ENCODE measurements around the gene YES1. TPM values are rescaled to one million over a fixed set of nuclear protein-coding genes. Genes with fewer than 3 reads are reported as not detected.
"Not testable (repeated sequence)": the region's sequence is repeated elsewhere in the genome, so short reads cannot be mapped to it uniquely, and the experiment has no call there.

Gene YES1
- total and polyA plus RNA-seq, 2 of the 8 experiments (the other 6 are each of a cell fraction or from before 2014, with no cell fraction given): 14.8 to 94.3 TPM

DNA sequence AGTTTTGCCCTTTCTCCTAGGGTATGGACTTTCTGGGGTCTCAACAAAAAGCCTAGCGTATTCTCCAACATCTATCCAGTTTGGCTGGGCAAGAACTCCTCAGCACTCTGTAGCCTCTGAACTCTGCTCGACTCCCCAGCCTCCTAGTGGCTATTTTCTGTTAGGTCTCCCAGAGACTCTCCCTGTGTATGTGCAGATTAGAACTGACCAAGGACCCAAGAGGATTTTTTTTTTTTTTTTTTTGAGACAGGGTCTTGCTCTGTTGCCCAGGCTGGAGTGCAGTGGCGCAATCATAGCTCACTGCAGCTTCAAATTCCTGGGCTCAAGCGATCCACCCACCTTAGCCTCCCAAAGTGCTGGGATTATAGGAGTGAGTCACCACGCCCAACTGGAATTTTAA, 81.9 kb downstream of the YES1 start:
- H4K20me1 ChIP-seq (replicated peaks in 1 of 2; ENCODE audit: control insufficient read depth in 1 of 2, insufficient read depth in 2 of 2, low read length in 2 of 2); H3K4me3 ChIP-seq (ENCODE audit: extremely low read depth in 1 of 4, insufficient read depth in 2 of 4, low read depth in 3 of 4, low read length in 4 of 4); H2AK5ac ChIP-seq (ENCODE audit: low read depth, low read length); H3K23ac ChIP-seq (ENCODE audit: insufficient read length); H2BK120ac ChIP-seq (replicated peaks; ENCODE audit: low read depth, low read length); H4K91ac ChIP-seq (replicated peaks; ENCODE audit: insufficient read length, low read length); H3K79me2 ChIP-seq (ENCODE audit: control insufficient read depth in 1 of 2, insufficient read depth in 2 of 2, low read length in 2 of 2); H2AFZ ChIP-seq (ENCODE audit: low read length); H3K4ac ChIP-seq (replicated peaks; ENCODE audit: insufficient read length, low read depth, low read length); H3K9ac ChIP-seq (replicated peaks in 1 of 4; ENCODE audit: extremely low read depth in 1 of 4, low read depth in 3 of 4, low read length in 3 of 4); H3K18ac ChIP-seq (ENCODE audit: extremely low read depth, low read length); POLR2A ChIA-PET (ENCODE audit: partially characterized antibody); H2BK20ac ChIP-seq (ENCODE audit: low read length); FAIRE-seq; H3K9me3 ChIP-seq (ENCODE audit: insufficient read depth in 2 of 2, low read depth in 1 of 2, low read length in 1 of 2); H3K27me3 ChIP-seq (replicated peaks in 1 of 4; ENCODE audit: control insufficient read depth in 3 of 4, extremely low read depth in 1 of 4, insufficient read depth in 3 of 4, low read length in 3 of 4); H2BK15ac ChIP-seq (ENCODE audit: low read length); H2BK12ac ChIP-seq (ENCODE audit: low read depth, low read length); H3K23me2 ChIP-seq (ENCODE audit: low read depth, low read length); H2BK5ac ChIP-seq (ENCODE audit: low read depth, low read length); H3K56ac ChIP-seq (replicated peaks; ENCODE audit: insufficient read length, low read depth, low read length); H3K79me1 ChIP-seq (ENCODE audit: low read depth, low read length); H4K8ac ChIP-seq (ENCODE audit: extremely low read depth, insufficient read depth, low read length); H3K4me2 ChIP-seq (ENCODE audit: insufficient read depth in 1 of 2, low read depth in 2 of 2, low read length in 2 of 2); H4K5ac ChIP-seq (ENCODE audit: insufficient read length, low read depth, low read length); H3K36me3 ChIP-seq (ENCODE audit: control insufficient read depth in 2 of 4, insufficient read depth in 4 of 4, low read length in 3 of 4); H3K4me1 ChIP-seq (replicated peaks in 1 of 4; ENCODE audit: control insufficient read depth in 3 of 4, insufficient read depth in 4 of 4, low read length in 3 of 4); H3K14ac ChIP-seq (ENCODE audit: insufficient read length); H3K27ac ChIP-seq (ENCODE audit: low read depth, low read length); DNase-seq (ENCODE audit: low read depth in 1 of 2, low spot score in 2 of 2): not testable (repeated sequence)
- TF ChIP-seq RAD21 (IDR thresholded peaks at IDR 0.05 in 1 of 2, conservative IDR thresholded peaks at IDR 0.05 in 1 of 2; ENCODE audit: low read depth in 2 of 2, low read length in 2 of 2): peak; percentile 17 to 40; a peak in 3 of 4 replicates
- TF ChIP-seq, protein P1, sequence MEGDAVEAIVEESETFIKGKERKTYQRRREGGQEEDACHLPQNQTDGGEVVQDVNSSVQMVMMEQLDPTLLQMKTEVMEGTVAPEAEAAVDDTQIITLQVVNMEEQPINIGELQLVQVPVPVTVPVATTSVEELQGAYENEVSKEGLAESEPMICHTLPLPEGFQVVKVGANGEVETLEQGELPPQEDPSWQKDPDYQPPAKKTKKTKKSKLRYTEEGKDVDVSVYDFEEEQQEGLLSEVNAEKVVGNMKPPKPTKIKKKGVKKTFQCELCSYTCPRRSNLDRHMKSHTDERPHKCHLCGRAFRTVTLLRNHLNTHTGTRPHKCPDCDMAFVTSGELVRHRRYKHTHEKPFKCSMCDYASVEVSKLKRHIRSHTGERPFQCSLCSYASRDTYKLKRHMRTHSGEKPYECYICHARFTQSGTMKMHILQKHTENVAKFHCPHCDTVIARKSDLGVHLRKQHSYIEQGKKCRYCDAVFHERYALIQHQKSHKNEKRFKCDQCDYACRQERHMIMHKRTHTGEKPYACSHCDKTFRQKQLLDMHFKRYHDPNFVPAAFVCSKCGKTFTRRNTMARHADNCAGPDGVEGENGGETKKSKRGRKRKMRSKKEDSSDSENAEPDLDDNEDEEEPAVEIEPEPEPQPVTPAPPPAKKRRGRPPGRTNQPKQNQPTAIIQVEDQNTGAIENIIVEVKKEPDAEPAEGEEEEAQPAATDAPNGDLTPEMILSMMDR (IDR thresholded peaks at IDR 0.05; ENCODE audit: control extremely low read depth in 1 of 3, insufficient read depth in 1 of 3, low read depth in 1 of 3, low read length in 3 of 3): peak; percentile 8 to 56 (median 48)
- CTCF ChIA-PET (ENCODE audit: partially characterized antibody): interaction anchor here (0.7 to 1.8 kb wide), 2 partner anchors 9 to 17 kb away, joined by 3 to 5 read pairs; no protein-coding TSS in a partner anchor
- 89% methylated on average over 5 of the region's 5 CpGs; no CpG with 5 or more reads in 1 of the 2 experiments for WGBS, 2 experiments (ENCODE audit: extremely low coverage in 1 of 2, insufficient coverage in 1 of 2, insufficient read length in 1 of 2, insufficient replicate concordance in 2 of 2, low coverage in 1 of 2, low lambda C conversion rate in 2 of 2, missing lambda C conversion rate in 1 of 2)
